NCI-H2196 treated with DMSO at 0.1 percent for 48 hours (cell line): ENCODE data around the gene LIME1.

Experiments
- DNase-seq: peaks from one replicate; lab custom pipeline; 2025; ENCODE audit not compliant: unreplicated experiment; lab: John Stamatoyannopoulos, UW

The LIME1 gene

GRCh38 chr20:63696628-63697356 is 39.7 kb upstream of the LIME1 start, which contains the start of gene TNFRSF6B:
TSS of gene TNFRSF6B (plus strand) at chr20:63696652. CDS start at chr20:63696768, 116 bp downstream.
- DNase-seq, result no peak

GRCh38 chr20:63697357-63697867 is 39.1 kb upstream of the LIME1 start:
- no peak for DNase-seq

- no peak for DNase-seq
These were observed 38.5 kb upstream of the LIME1 start for GRCh38 chr20:63697868-63698545.

- DNase-seq, result no peak
These were observed 37.6 kb upstream of the LIME1 start for GRCh38 chr20:63698739-63699465.

GRCh38 chr20:63699466-63700198 is 36.8 kb upstream of the LIME1 start:
- DNase-seq, result no peak

GRCh38 chr20:63700199-63701050 is 36.0 kb upstream of the LIME1 start:
- DNase-seq, result no peak

- DNase-seq, result no peak
These were observed 35.5 kb upstream of the LIME1 start for GRCh38 chr20:63701051-63701328.

GRCh38 chr20:63701329-63702035 is 35.0 kb upstream of the LIME1 start:
- DNase-seq, result no peak

- no peak for DNase-seq
These were observed 34.3 kb upstream of the LIME1 start for GRCh38 chr20:63702036-63702665.

GRCh38 chr20:63702751-63703470 is 33.6 kb upstream of the LIME1 start:
- DNase-seq, result no peak

- DNase-seq, result no peak
These were observed 32.9 kb upstream of the LIME1 start for GRCh38 chr20:63703471-63703975.

- no peak for DNase-seq
These were observed 32.3 kb upstream of the LIME1 start for GRCh38 chr20:63703976-63704748.

GRCh38 chr20:63704749-63705117 is 31.7 kb upstream of the LIME1 start:
- DNase-seq, result no peak

GRCh38 chr20:63705232-63706026 is 31.0 kb upstream of the LIME1 start:
- DNase-seq, result no peak

GRCh38 chr20:63706027-63706695 is 30.3 kb upstream of the LIME1 start:
- DNase-seq, result no peak

- DNase-seq, result peak; percentile 36
These were observed 29.5 kb upstream of the LIME1 start for GRCh38 chr20:63706852-63707557.
